PC-9 (cell line): ENCODE results near the gene KCNJ14.

Experiments
- CTCF ChIP-seq: fragments of 200-600 bp; sonication (generic); conservative IDR thresholded peaks from 2 replicates; pipeline ENCODE4 v1.6.1; 2017; ENCODE audit warnings: mixed run types, antibody characterized with exemption, mild to moderate bottlenecking, moderate library complexity
- EZH2 ChIP-seq: fragments of 200-600 bp; sonication (generic); IDR thresholded peaks from 2 replicates; pipeline ENCODE4 v1.8.0; 2017; ENCODE audit warnings: antibody characterized with exemption, low read depth

- TF ChIP-seq CTCF (no peak), EZH2 (no peak)
Measured at GRCh38 chr19:48458016-48458415, 2.6 kb downstream of the KCNJ14 start.
